Fibroblast of lung (primary cell): ENCODE measurements around the gene ATP9B. TPM values are rescaled to one million over a fixed set of nuclear protein-coding genes. Genes with fewer than 3 reads are reported as not detected.

Experiments used
- DNase-seq, 2 donors: peaks; one replicate each; pipeline versions ENCODE4 v3.0.0 to v3.0.0-alpha.2; 2010; ENCODE audit warnings: low read depth in 2 of 2
- H2AFZ ChIP-seq: 2 replicates; pipeline ENCODE4 v1.5.1; 2012; ENCODE audit warnings: low read length, control low read depth, inconsistent platforms
- H3K27ac ChIP-seq: 2 replicates; pipeline ENCODE4 v1.5.1; 2011; ENCODE audit warnings: low read length, control low read depth; ENCODE audit not compliant: insufficient read depth
- H3K27me3 ChIP-seq: 2 replicates; pipeline ENCODE4 v1.5.1; 2011; ENCODE audit warnings: mild to moderate bottlenecking, low read length; ENCODE audit not compliant: control insufficient read depth, insufficient read depth
- H3K36me3 ChIP-seq: 2 replicates; pipeline ENCODE4 v1.5.1; 2011; ENCODE audit warnings: low read length; ENCODE audit not compliant: control insufficient read depth, insufficient read depth
- H3K4me1 ChIP-seq: 2 replicates; pipeline ENCODE4 v1.5.1; 2011; ENCODE audit warnings: low read length; ENCODE audit not compliant: control insufficient read depth, insufficient read depth; ENCODE audit errors: extremely low read depth
- H3K4me2 ChIP-seq: 2 replicates; pipeline ENCODE4 v1.5.1; 2011; ENCODE audit warnings: low read length, control low read depth; ENCODE audit not compliant: insufficient read depth; ENCODE audit errors: extremely low read depth
- H3K4me3 ChIP-seq, 4 experiments: fragments of 200-600 bp in 1 of 4; sonication (generic) in 1 of 4; replicated peaks in 1 of 4; 2 replicates each; pipeline ENCODE4 v1.5.1; 2011 to 2016; ENCODE audit warnings: low read length in 4 of 4, low read depth in 3 of 4, mild to moderate bottlenecking in 3 of 4, control low read depth in 2 of 4, inconsistent platforms in 1 of 4, mixed read lengths in 1 of 4; ENCODE audit not compliant: insufficient read depth in 1 of 4; ENCODE audit errors: control extremely low read depth in 1 of 4
- H3K79me2 ChIP-seq: 2 replicates; pipeline ENCODE4 v1.5.1; 2012; ENCODE audit warnings: mild to moderate bottlenecking, low read length, inconsistent platforms; ENCODE audit not compliant: control insufficient read depth, insufficient read depth
- H3K9ac ChIP-seq: 2 replicates; pipeline ENCODE4 v1.5.1; 2011; ENCODE audit warnings: mild to moderate bottlenecking, low read length, control low read depth; ENCODE audit not compliant: insufficient read depth
- H3K9me3 ChIP-seq: 2 replicates; pipeline ENCODE4 v1.5.1; 2012; ENCODE audit warnings: low read depth, low read length; ENCODE audit not compliant: control insufficient read depth, insufficient read depth
- H4K20me1 ChIP-seq: 2 replicates; pipeline ENCODE4 v1.5.1; 2011; ENCODE audit warnings: low read length; ENCODE audit not compliant: control insufficient read depth, insufficient read depth; ENCODE audit errors: extremely low read depth
- EZH2 ChIP-seq: IDR thresholded peaks from 2 replicates; pipeline ENCODE4 v1.5.1; 2012; ENCODE audit warnings: low read length, control low read depth, mild to moderate bottlenecking; ENCODE audit errors: missing control alignments
- polyA plus RNA-seq, 2 donors: library from polyadenylated mRNA; depleted of rRNA in 1 of 2; stranded (reverse) in 1 of 2; unstranded in 1 of 2; fragments of >200 nt; gene quantifications; 2 replicates each; pipeline ENCODE4 v1.2.1, GENCODE V29; 2011 to 2012; ENCODE audit warnings: missing spikeins in 1 of 2
- total RNA-seq: library from RNA; depleted of rRNA; stranded (reverse); fragments of >200 nt; gene quantifications from 2 replicates; pipeline ENCODE4 v1.2.1, GENCODE V29; 2014
- TF ChIP-seq, protein P1 (sequence below), 2 donors: IDR thresholded peaks in 1 of 2; conservative IDR thresholded peaks in 1 of 2; 1 replicate in 1 of 2; 2 replicates in 1 of 2; pipeline ENCODE4 v1.5.1; 2011 to 2012; ENCODE audit warnings: low read length in 2 of 2, control low read depth in 1 of 2, inconsistent platforms in 1 of 2, low read depth in 1 of 2, mild to moderate bottlenecking in 1 of 2

The ATP9B gene
- total and polyA plus RNA-seq, 2 donors (not counting 1 experiment from before 2014, with no cell fraction given): 11.2 to 27.7 TPM

DNA sequence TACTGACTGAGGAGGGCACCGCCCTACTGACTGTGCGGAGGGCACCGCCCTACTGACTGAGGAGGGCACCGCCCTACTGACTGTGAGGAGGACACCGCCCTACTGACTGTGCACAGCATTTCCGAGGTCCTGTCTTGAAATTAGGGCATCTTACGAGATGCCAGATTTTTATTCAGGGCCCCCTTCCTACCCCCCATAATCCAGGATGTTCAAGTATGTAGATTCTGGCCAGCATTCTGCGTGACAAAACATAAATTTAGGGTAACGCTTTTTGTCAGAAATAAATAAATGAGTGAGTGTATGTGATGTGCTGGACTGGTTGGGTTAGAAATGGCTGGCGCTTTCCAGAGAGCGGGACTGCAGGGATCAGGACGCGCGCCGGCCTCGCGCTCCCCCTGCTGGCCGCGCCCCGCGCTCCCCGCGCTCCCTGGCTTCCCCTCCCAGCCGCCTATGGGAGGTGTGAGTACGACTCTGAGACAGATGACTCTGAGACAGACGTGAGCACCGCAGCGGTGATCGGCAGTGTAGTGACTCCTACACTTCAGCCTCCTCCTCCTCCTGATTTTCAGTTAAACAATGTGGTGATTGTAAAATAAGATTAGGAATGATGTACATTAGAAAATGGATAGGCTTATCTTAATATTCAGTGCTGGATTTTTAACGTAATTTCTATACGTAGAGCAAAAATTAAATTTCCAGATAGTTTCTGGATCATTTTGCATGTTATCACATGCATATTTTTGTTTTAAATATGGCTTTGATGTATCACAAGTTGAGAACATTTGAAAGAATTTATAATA lies 177.3 kb downstream of the ATP9B start:
- Histone ChIP-seq H3K36me3 (no peaks in the 10 kb centered on the region), H3K9ac (no peak overlapping the region), H3K9me3 (no peaks in the 10 kb centered on the region), H3K4me1 (no peaks in the 10 kb centered on the region), H3K27me3 (no peaks in the 10 kb centered on the region), H3K4me2 (peak overlapping the region; percentile 65), H3K4me3 (peak overlapping the region in 1 of 4 experiments; percentile 42), H2AFZ (peak overlapping the region; percentile 55), H3K79me2 (no peaks in the 10 kb centered on the region), H3K27ac (no peak overlapping the region), H4K20me1 (no peaks in the 10 kb centered on the region)
- peak; percentile 66 to 70 for DNase-seq
- TF ChIP-seq, protein P1, sequence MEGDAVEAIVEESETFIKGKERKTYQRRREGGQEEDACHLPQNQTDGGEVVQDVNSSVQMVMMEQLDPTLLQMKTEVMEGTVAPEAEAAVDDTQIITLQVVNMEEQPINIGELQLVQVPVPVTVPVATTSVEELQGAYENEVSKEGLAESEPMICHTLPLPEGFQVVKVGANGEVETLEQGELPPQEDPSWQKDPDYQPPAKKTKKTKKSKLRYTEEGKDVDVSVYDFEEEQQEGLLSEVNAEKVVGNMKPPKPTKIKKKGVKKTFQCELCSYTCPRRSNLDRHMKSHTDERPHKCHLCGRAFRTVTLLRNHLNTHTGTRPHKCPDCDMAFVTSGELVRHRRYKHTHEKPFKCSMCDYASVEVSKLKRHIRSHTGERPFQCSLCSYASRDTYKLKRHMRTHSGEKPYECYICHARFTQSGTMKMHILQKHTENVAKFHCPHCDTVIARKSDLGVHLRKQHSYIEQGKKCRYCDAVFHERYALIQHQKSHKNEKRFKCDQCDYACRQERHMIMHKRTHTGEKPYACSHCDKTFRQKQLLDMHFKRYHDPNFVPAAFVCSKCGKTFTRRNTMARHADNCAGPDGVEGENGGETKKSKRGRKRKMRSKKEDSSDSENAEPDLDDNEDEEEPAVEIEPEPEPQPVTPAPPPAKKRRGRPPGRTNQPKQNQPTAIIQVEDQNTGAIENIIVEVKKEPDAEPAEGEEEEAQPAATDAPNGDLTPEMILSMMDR (conservative IDR thresholded peaks at IDR 0.05 in 1 of 2, IDR thresholded peaks at IDR 0.05 in 1 of 2; ENCODE audit: low read depth in 1 of 2, low read length in 2 of 2): peak; percentile 88 to 95
- no peak for TF ChIP-seq EZH2

DNA sequence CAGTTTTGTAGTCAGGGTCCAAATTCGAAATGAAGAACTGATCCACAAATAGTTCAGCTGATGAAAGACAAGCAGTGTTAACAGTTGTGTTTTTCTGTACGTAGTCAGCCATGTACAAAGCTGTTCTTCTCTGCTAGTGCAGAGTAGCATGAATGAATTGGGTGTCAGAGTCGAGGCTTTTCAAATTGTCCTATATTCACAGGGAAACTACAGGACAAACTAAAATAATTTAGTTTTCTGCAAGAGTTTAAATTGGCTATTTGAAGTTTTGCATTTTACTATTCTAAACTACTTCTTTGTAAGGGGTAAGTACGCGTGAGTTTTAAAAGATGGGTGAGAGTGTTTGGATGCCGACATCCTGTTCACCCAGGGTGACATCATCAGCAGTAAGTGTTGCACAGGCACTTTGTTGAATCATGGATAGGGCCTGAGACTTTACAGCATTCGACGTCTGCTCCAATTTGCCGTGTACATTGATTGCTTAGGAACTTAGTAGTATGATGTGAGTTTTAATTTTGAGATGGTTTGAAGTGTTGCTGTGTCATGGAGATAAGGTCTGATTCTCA lies 179.4 kb downstream of the ATP9B start:
- H3K27ac ChIP-seq: no peak overlapping the region
- H4K20me1 ChIP-seq: no peaks in the 10 kb centered on the region
- H3K27me3 ChIP-seq: no peaks in the 10 kb centered on the region
- no peak overlapping the region for H3K9ac ChIP-seq
- H3K4me3 ChIP-seq: no peak overlapping the region
- H3K36me3 ChIP-seq: no peaks in the 10 kb centered on the region
- H3K79me2 ChIP-seq: no peaks in the 10 kb centered on the region
- TF ChIP-seq, protein P1 (conservative IDR thresholded peaks at IDR 0.05 in 1 of 2, IDR thresholded peaks at IDR 0.05 in 1 of 2; ENCODE audit: low read depth in 1 of 2, low read length in 2 of 2): no peak
- TF ChIP-seq EZH2: no peak
- no peaks in the 10 kb centered on the region for H3K9me3 ChIP-seq
- no peak overlapping the region for H2AFZ ChIP-seq
- no peaks in the 10 kb centered on the region for H3K4me1 ChIP-seq
- no peak overlapping the region for H3K4me2 ChIP-seq
- peak; percentile 14 to 68 for DNase-seq

DNA sequence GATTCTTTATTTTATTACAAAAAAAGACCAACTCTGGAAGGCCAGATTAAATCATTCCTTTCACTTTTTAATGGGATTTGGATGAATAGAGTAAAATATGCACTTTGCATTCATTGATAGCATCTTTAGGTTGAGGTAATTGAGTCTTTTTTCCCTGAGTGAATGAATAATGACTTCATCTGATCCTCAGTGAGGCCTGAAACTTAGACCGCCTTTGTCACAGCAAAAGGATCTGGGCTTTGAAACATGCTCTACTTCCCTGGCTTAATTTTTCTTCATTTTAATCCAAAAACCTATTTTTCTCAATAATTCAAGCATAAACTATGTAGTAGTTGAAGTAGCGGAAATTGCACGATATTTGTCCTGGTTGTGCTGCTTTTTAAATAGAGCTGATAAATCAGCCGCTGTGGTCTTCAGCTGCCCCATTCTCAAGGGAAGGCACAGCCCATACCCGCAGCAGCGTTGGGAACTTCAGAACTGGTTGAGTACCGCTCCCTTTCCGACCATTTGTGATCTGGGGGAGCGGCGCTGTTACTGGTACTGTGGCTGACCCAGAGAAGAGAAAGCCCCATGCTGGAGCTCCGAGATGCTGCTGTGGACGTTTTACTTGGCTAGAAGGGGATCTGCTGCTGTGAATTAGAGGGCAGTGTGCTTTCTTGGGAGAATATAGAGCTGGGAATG lies 181.2 kb downstream of the ATP9B start:
- no peaks in the 10 kb centered on the region for H3K27me3 ChIP-seq
- H3K27ac ChIP-seq: no peak overlapping the region
- H3K4me2 ChIP-seq: no peak overlapping the region
- TF ChIP-seq, protein P1 (conservative IDR thresholded peaks at IDR 0.05 in 1 of 2, IDR thresholded peaks at IDR 0.05 in 1 of 2; ENCODE audit: low read depth in 1 of 2, low read length in 2 of 2): no peak
- no peak for TF ChIP-seq EZH2
- no peaks in the 10 kb centered on the region for H4K20me1 ChIP-seq
- H3K4me1 ChIP-seq: no peaks in the 10 kb centered on the region
- no peak overlapping the region for H3K4me3 ChIP-seq
- no peaks in the 10 kb centered on the region for H3K36me3 ChIP-seq
- peak in 1 of 2 donors; percentile 18 for DNase-seq
- no peaks in the 10 kb centered on the region for H3K79me2 ChIP-seq
- H3K9ac ChIP-seq: no peak overlapping the region
- H3K9me3 ChIP-seq: no peaks in the 10 kb centered on the region
- no peak overlapping the region for H2AFZ ChIP-seq
